ENCODE measurements around the gene MTMR10. TPM values are rescaled to one million over a fixed set of nuclear protein-coding genes. Genes with fewer than 3 reads are reported as not detected.

The MTMR10 gene
- total RNA-seq, 1 donor from 2014 or later = 14.8 TPM

- Histone ChIP-seq H3K27me3 (ENCODE audit: insufficient read depth, low read length) (no peaks in the 10 kb centered on the region), H3K9ac (ENCODE audit: low read length) (peak overlapping the region; percentile 21), H3K27ac (ENCODE audit: low read depth, low read length) (peak overlapping the region; percentile 79), H3K9me3 (ENCODE audit: insufficient read depth, low read depth, low read length) (no peaks in the 10 kb centered on the region), H3K4me2 (ENCODE audit: low read length) (peak overlapping the region; percentile 66), H3K4me1 (ENCODE audit: insufficient read depth, low read length) (peaks cover 37% of the 10 kb centered on the region), H3K4me3 (ENCODE audit: insufficient read depth, low read depth, low read length) (no peak overlapping the region), H4K20me1 (ENCODE audit: insufficient read depth, low read length) (peaks cover 2% of the 10 kb centered on the region), H3K36me3 (ENCODE audit: insufficient read depth, low read length) (peaks cover 28% of the 10 kb centered on the region), H2AFZ (ENCODE audit: low read depth, low read length) (no peak overlapping the region), H3K79me2 (ENCODE audit: insufficient read depth, low read length) (peaks cover 1% of the 10 kb centered on the region)
- no peaks in the 10 kb centered on the region for H3K27me3 Mint-ChIP-seq (ENCODE audit: low read depth, unreplicated experiment)
- FAIRE-seq = no peak
- H3K4me1 Mint-ChIP-seq (ENCODE audit: low read depth, unreplicated experiment) = peaks cover 22% of the 10 kb centered on the region
- peaks cover 13% of the 10 kb centered on the region for H3K36me3 Mint-ChIP-seq (ENCODE audit: low read depth, unreplicated experiment)
- peak; percentile 25 for DNase-seq (ENCODE audit: low read depth)
- H3K4me3 Mint-ChIP-seq (ENCODE audit: unreplicated experiment) = no peak overlapping the region
- H3K9me3 Mint-ChIP-seq (ENCODE audit: unreplicated experiment) = no peaks in the 10 kb centered on the region
- H3K27ac Mint-ChIP-seq (ENCODE audit: unreplicated experiment) = peak overlapping the region; percentile 96
- TF ChIP-seq CTCF (IDR thresholded peaks at IDR 0.05; ENCODE audit: insufficient read depth, low read depth, low read length) (no peak), EZH2 (IDR thresholded peaks at IDR 0.05; ENCODE audit: insufficient read depth, low read length) (no peak)
Observed at GRCh38 chr15:30921781-30922479, 69.5 kb downstream of the MTMR10 start.

GRCh38 chr15:30921106-30921505, 70.3 kb downstream of the MTMR10 start:
- no peaks in the 10 kb centered on the region for H3K9me3 ChIP-seq (ENCODE audit: insufficient read depth, low read depth, low read length)
- H3K79me2 ChIP-seq (ENCODE audit: insufficient read depth, low read length) = peaks cover 3% of the 10 kb centered on the region
- H3K9ac ChIP-seq (ENCODE audit: low read length) = no peak overlapping the region
- no peak for DNase-seq (ENCODE audit: low read depth)
- H3K4me3 ChIP-seq (ENCODE audit: insufficient read depth, low read depth, low read length) = no peak overlapping the region
- no peak for FAIRE-seq
- no peak overlapping the region for H3K4me2 ChIP-seq (ENCODE audit: low read length)
- peaks cover 9% of the 10 kb centered on the region for H3K36me3 Mint-ChIP-seq (ENCODE audit: low read depth, unreplicated experiment)
- H3K4me1 ChIP-seq (ENCODE audit: insufficient read depth, low read length) = peaks cover 37% of the 10 kb centered on the region
- H3K27me3 ChIP-seq (ENCODE audit: insufficient read depth, low read length) = no peaks in the 10 kb centered on the region
- no peaks in the 10 kb centered on the region for H3K9me3 Mint-ChIP-seq (ENCODE audit: unreplicated experiment)
- peaks cover 27% of the 10 kb centered on the region for H3K36me3 ChIP-seq (ENCODE audit: insufficient read depth, low read length)
- no peak for TF ChIP-seq EZH2 (IDR thresholded peaks at IDR 0.05; ENCODE audit: insufficient read depth, low read length)
- no peak for TF ChIP-seq CTCF (IDR thresholded peaks at IDR 0.05; ENCODE audit: insufficient read depth, low read depth, low read length)
- H3K27ac Mint-ChIP-seq (ENCODE audit: unreplicated experiment) = no peak overlapping the region
- H3K27ac ChIP-seq (ENCODE audit: low read depth, low read length) = no peak overlapping the region
- no peaks in the 10 kb centered on the region for H3K27me3 Mint-ChIP-seq (ENCODE audit: low read depth, unreplicated experiment)
- H3K4me1 Mint-ChIP-seq (ENCODE audit: low read depth, unreplicated experiment) = peaks cover 22% of the 10 kb centered on the region
- H4K20me1 ChIP-seq (ENCODE audit: insufficient read depth, low read length) = peaks cover 6% of the 10 kb centered on the region
- H3K4me3 Mint-ChIP-seq (ENCODE audit: unreplicated experiment) = no peak overlapping the region
- H2AFZ ChIP-seq (ENCODE audit: low read depth, low read length) = no peak overlapping the region

GRCh38 chr15:30919877-30920550, 71.4 kb downstream of the MTMR10 start:
- Histone ChIP-seq H2AFZ (ENCODE audit: low read depth, low read length) (no peak overlapping the region), H3K4me1 (ENCODE audit: insufficient read depth, low read length) (peaks cover 37% of the 10 kb centered on the region), H3K27ac (ENCODE audit: low read depth, low read length) (no peak overlapping the region), H3K9me3 (ENCODE audit: insufficient read depth, low read depth, low read length) (no peaks in the 10 kb centered on the region), H3K27me3 (ENCODE audit: insufficient read depth, low read length) (no peaks in the 10 kb centered on the region), H3K4me2 (ENCODE audit: low read length) (no peak overlapping the region), H3K36me3 (ENCODE audit: insufficient read depth, low read length) (peaks cover 21% of the 10 kb centered on the region), H3K79me2 (ENCODE audit: insufficient read depth, low read length) (peaks cover 3% of the 10 kb centered on the region), H3K4me3 (ENCODE audit: insufficient read depth, low read depth, low read length) (no peak overlapping the region), H4K20me1 (ENCODE audit: insufficient read depth, low read length) (peaks cover 6% of the 10 kb centered on the region), H3K9ac (ENCODE audit: low read length) (no peak overlapping the region)
- Mint-ChIP-seq H3K36me3 (ENCODE audit: low read depth, unreplicated experiment) (peaks cover 8% of the 10 kb centered on the region), H3K27me3 (ENCODE audit: low read depth, unreplicated experiment) (no peaks in the 10 kb centered on the region), H3K27ac (ENCODE audit: unreplicated experiment) (no peak overlapping the region), H3K4me1 (ENCODE audit: low read depth, unreplicated experiment) (peaks cover 22% of the 10 kb centered on the region), H3K4me3 (ENCODE audit: unreplicated experiment) (no peak overlapping the region), H3K9me3 (ENCODE audit: unreplicated experiment) (no peaks in the 10 kb centered on the region)
- no peak for DNase-seq (ENCODE audit: low read depth)
- TF ChIP-seq CTCF (IDR thresholded peaks at IDR 0.05; ENCODE audit: insufficient read depth, low read depth, low read length) (no peak), EZH2 (IDR thresholded peaks at IDR 0.05; ENCODE audit: insufficient read depth, low read length) (no peak)
- no peak for FAIRE-seq

Measured in astrocyte (in vitro differentiated cells and primary cell).